HG02623 (cell line): Measurements from ENCODE around the gene FBXL13.
A peak's percentile ranks its signal among the peaks of the same experiment; 100 is the strongest.
"Not testable (repeated sequence)": the region's sequence is repeated elsewhere in the genome, so short reads cannot be mapped to it uniquely, and the experiment has no call there.

ENCODE experiments used
- ATAC-seq: cut with Tn5 transposase; IDR thresholded peaks from one replicate; pipeline ENCODE4 v1.9.1; 2021; ENCODE audit warnings: moderate library complexity; ENCODE audit not compliant: unreplicated experiment

FBXL13 gene

DNA sequence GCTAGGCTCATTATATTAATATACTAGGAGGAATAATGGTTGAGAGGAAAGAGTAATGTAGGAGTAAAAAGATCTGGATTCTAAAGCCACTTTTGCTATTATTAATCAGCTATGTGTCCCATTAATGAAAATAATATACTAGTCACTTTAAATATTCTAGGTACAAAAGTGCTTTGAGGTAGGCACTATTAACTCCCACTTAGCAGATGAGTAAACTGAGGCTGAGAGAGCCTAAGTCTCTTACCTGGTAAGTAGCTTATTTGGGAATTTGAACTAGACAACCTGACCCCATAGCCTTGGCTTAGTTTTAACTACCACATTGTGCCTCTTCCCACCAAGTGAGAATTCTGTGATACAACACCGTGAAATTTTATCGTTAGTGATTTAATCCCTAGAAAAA lies 6.3 kb upstream of the FBXL13 start:
- no peak for ATAC-seq

GRCh38 chr7:103079836-103080235 lies 5.2 kb upstream of the FBXL13 start:
- ATAC-seq = no peak

DNA sequence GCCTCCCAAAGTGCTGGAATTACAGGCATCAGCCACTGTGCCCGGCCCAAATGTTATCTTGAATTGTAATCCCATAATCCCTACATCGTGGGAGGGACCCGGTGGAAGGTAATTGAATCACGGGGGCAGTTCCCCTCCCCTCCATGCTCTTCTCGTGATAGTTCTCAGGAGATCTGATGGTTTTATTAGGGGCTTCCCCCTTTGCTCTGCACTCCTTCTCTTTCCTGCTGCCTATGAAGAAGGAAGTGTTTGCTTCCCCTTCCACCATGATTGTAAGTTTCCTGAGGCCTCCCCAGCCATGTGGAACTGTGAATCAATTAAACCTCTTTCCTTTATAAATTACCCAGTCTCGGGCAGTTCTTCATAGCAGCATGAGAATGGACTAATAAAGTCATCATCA lies 3.6 kb upstream of the FBXL13 start:
- ATAC-seq = not testable (repeated sequence)

DNA sequence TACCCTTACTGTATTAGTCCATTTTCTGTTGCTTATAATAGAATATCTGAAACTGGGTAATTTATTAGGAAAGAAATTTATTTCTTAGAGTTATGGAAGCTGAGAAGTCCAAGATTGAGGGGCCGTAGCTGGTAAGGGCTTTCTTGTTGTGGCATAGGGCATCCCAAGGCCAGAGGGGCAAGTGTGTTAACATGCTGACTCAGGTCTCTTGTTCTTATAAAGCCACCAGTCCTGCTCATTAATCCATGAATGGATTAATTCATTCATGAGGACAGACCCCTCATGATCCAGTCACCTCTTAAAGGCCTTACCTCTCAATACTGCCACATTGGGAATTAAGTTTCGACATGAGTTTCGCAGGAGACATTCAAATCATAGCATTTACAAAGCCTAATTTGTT lies 2.7 kb upstream of the FBXL13 start:
- ATAC-seq = no peak

GRCh38 chr7:103076764-103077163 lies 2.2 kb upstream of the FBXL13 start:
- ATAC-seq = no peak

DNA sequence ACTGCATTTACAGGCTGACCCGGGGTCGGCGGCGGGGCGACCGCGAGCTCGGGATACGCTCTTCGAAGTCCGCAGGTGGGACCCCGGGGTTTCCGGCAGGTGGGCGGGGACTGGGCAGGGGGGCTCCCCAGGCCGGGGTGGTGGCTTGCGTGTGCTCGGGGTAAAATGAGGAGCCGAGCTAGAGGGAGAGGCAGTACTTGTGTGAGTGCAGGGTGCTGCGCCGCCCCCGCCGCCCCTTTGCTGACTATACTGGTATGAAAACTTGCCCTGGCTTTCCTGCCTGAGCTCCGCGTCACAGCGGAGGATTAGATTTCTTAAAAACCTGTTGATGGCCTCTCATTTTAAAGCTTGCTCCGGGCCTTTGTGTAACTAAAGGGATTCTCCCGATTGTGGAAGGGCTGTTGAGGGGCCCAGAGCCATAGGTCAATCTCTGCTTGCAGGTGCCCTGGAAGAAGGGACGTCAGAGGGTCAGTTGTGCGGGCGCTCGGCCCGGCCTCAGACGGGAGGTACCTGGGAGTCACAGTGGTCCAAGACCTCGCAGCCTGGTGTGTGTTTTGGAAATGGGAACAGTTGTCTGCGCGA lies 832 bp upstream of the FBXL13 start:
- ATAC-seq = peak; percentile 39

DNA sequence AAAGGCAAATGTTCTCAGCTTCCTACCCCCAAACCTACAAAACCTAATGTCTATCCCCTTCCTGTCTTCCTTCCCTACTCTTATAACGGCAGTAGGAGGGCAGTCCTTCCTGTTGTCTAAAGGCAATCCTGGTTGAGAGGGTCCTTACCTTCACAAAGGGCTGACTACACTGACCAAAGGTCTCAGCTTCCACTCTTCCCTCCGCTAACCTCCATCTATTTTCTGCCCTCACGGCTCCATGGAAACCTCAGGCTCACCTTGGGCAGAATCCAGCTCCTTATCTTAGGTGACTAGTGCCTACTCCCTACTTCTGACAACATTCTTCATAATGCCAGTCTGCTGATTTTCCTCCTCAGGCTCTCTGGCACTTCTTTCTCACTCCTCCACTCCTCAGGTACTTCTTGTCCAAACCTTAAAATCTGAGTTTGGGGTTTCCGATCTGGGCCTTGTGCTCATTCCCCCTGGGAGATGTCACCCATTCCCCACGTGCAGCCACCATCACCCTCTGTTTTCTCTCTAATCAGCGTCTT lies 542 bp downstream of the FBXL13 start:
- ATAC-seq = no peak

DNA sequence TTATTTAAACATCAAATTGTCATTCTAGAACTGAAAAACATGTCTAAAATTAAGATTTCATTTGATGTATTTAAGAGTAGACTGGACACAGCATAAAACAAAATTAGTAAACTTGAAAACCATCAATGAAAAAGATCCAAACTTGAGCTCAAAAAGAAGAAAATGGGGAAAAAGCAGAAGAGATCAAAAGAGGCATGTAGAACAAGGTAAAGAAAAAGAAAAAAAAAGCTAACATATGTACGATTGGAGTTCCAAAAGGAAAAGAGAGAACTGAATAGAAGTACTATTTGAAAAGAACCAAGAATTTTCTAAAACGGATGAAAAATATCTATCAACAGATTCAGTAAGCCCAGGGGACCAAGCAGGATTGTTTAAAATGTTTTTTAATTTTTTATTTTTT lies 3.6 kb downstream of the FBXL13 start:
- no peak for ATAC-seq

DNA sequence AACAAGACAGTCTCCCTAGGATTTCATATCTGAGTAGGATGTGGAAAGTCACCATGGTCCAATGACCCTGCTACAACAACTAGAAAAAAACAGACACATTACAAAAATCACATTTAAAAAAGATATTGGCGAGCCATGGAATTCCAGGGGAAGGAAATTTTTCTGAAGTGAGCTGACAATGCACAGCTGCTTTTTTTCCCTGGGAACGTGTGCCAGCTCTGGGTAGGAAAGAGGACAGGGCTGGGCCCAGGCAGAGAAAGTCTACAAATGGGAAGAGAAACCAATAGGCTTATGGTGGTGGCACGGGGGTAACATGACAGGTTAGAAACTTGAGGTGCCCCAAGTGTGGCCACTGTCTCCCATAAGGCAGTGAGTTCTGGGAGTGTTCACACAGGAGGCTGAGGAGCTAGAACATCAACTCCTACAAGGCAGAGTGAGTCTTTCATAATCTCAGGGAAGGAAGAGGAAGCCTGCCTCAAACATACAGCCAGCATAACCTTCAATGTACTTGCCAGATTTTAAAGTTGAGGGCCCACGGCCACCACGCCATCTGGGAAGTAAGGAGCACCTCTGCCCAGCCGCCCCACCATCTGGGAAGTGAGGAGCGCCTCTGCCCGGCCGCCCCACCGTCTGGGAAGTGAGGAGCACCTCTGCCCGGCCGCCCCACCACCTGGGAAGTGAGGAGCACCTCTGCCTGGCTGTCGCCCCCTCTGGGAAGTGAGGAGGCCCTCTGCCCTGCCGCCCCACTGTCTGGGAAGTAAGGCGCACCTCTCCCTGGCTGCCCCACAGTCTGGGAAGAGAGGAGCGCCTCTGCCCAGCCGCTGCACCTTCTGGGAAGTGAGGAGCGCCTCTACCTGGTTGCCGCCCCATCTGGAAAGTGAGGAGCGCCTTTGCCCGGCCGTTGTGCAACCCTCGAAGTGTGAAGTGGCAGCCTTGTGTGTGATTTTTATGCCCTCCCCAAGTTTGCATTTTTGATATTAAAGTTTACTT lies 5.9 kb downstream of the FBXL13 start:
- ATAC-seq = no peak

DNA sequence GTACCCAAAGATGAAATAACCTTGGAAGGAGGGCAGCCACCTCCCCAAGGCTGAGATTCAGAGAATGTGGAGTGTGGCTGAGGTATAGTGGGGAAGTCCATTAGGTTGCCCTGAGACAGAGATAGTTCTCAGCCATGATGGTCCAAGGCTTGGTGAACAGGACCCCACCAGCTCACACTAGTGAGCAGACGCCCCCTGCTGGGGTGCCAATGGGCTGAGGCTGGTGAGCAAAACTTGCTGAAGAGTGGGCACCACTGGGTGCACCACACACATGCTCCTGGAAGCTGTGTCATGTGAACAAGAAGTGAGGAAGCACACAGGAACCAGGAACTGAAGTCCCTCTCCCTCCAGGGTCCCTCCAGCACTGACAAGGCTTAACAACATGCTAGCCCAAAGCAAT lies 8.9 kb downstream of the FBXL13 start:
- no peak for ATAC-seq

GRCh38 chr7:103063895-103064294 lies 10.7 kb downstream of the FBXL13 start:
- no peak for ATAC-seq

GRCh38 chr7:103059471-103059870 lies 15.1 kb downstream of the FBXL13 start:
- ATAC-seq = no peak

- no peak for ATAC-seq
Observed at GRCh38 chr7:103058122-103058521, 16.5 kb downstream of the FBXL13 start.

DNA sequence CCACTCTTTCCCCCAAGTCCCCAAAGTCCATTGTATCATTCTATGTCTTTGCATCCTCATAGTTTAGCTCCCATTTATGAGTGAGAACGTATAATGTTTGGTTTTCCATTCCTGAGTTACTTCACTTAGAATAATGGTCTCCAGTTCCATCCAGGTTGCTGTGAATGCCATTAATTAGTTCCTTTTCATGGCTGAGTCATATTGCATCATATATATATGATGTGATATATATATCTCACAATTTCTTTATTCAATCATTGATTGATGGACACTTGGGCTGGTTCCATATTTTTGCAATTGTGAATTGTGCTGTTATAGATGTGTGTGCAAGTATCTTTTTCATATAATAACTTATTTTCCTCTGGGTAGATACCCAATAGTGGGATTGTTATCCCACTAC lies 18.6 kb downstream of the FBXL13 start:
- ATAC-seq = not testable (repeated sequence)

- no peak for ATAC-seq
Observed at GRCh38 chr7:103051519-103051918, 23.1 kb downstream of the FBXL13 start.

- ATAC-seq = no peak
Observed at GRCh38 chr7:103048833-103049232, 25.8 kb downstream of the FBXL13 start.

GRCh38 chr7:103041815-103042214 lies 32.8 kb downstream of the FBXL13 start:
- not testable (repeated sequence) for ATAC-seq

DNA sequence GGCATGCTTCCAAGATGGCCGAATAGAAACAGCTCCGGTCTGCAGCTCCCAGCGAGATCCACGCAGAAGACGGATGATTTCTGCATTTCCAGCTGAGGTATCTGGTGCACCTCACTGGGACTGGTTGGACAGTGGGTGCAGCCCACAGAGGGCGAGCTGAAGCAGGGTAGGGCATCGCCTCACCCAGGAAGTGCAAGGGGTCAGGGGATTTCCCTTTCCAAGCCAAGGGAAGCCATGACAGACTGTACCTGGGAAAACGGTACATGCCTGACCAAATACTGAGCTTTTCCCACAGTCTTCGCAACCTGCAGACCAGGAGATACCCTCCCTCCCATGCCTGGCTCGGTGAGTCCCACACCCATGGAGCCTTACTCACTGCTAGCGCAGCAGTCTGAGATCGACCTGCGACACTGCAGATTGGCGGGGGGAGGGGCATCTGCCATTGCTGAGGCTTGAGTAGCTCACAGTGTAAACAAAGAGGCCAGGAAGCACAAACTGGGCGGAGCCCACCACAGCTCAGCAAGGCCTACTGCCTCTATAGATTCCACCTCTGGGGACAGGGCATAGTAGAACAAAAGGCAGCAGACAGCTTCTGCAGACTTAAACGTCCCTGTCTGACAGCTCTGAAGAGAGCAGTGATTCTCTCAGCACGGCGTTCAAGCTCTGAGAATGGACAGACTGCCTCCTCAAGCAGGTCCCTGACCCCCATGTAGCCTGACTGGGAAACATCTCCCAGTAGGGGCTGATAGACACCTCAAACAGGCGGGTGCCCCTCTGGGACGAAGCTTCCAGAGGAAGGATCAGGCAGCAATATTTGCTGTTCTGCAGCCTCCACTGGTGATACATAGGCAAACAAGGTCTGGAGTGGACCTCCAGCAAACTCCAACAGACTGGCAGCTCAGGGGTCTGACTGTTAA lies 36.5 kb downstream of the FBXL13 start:
- not testable (repeated sequence) for ATAC-seq

- no peak for ATAC-seq
Observed at GRCh38 chr7:103037476-103037822, 37.1 kb downstream of the FBXL13 start.

DNA sequence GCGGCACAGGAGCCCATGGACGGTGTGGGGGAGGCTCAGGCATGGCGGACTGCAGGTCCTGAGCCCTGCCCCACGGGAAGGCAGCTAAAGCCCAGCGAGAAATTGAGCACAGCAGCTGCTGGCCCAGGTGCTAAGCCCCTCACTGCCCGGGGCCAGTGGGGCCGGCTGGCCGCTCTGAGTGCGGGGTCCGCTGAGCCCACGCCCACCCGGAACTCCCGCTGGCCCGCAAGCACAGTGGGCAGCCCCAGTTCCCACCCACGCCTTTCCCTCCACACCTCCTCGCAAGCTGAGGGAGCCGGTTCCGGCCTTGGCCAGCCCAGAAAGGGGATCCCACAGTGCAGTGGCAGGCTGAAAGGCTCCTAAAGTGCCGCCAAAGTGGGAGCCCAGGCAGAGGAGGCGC lies 40.3 kb downstream of the FBXL13 start:
- ATAC-seq = not testable (repeated sequence)

DNA sequence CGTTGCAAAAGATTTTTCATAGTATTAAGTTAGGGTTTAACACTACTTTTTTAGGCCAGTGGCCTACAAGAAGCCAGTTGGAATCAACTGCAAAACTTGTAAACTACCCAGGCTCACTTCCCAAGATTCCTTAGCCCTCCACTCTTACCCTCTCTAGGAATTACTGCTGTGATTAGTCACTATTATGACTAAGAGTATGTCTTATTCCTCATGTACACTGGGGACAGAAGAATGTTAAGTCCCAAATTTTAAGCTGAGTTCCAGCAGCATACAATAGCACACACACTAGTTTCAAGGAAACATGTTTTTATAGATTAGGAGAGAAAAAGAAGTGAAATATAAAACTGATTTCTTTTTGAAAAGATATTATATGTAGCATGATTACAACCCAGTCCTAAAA lies 42.8 kb downstream of the FBXL13 start:
- ATAC-seq = no peak
